GM21360 (cell line): ENCODE results near the gene ATRNL1.

Source experiments
- ATAC-seq: cut with Tn5 transposase; IDR thresholded peaks from one replicate; pipeline ENCODE4 v1.9.1; 2021; ENCODE audit warnings: mild to moderate bottlenecking, moderate library complexity; ENCODE audit not compliant: unreplicated experiment

The ATRNL1 gene

DNA sequence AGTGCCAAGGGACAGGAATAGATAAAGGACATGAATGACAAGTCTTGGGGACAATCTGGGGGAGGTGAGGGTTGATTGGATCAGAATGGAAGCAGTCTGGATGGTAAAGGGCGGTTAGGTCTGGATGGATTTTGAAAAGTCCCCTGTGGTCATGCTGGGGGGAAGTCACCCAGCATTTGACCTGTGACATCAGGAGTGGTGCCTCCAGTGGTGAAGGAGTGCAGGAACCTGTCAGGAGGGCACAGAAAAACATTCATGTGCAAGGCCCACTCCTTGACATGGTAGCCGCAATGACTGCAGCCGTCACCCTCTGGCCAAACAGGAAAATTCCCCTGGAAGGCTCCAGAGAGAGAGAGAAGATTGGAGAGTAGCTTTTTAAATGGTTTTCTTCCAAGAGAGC lies 875.1 kb downstream of the ATRNL1 start:
- ATAC-seq: no peak

DNA sequence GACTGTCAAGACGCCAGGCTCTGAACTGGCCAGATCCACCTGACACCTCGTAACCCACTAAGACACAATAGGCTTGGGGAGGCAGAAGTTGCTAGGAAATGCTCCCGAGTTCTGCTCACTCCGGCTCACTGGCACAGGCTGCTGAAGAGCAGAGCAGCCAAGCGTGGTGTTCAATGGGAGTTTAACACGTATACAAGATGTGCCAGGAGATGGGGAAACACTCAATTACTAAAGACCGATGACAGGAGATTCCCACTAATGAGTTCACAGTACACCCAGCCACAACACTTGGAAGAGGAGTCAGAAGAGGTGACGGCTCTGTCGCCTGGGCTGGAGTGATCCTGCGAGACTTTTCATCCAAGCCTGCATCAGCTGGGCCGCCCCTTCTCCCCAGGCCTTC lies 876.4 kb downstream of the ATRNL1 start:
- no peak for ATAC-seq

DNA sequence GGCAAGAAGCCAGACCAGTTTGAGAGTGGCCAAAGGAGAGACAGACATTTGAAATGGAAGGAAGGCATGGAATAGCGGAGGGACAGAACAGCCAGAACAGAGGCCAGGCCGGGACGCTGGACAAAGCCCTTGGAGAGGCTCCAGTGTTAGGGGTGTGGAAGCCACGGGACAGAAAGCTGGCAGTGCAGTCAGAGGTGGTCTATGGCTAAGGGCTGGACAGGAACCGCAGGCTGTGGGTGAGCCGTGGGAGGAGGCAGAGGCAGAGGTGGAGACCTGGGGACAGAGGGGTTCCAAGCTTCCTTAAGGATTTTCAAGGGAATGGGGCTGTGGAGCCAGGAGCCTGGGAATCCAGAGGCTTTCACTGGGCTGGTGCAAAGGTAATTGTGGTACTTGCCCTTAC lies 878.8 kb downstream of the ATRNL1 start:
- ATAC-seq: no peak

DNA sequence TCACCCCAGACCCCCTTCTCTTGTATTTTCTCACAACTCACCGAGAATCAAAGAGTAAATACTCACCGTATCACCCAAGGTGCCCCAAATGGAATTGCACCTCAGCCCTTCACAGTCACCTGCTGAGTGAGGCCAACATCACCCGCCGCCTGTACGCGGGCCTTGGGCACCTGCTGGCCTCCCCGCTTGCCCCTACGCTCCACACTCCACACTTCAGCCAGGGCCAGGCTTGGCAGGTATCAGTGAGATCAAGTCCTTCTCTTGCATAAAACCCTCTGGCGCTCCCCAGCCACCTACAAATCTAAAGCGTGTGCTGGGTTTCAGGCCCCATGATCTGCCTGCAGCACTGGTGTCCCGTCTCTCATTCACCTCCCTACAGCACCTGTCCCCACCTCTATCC lies 879.3 kb downstream of the ATRNL1 start:
- no peak for ATAC-seq

DNA sequence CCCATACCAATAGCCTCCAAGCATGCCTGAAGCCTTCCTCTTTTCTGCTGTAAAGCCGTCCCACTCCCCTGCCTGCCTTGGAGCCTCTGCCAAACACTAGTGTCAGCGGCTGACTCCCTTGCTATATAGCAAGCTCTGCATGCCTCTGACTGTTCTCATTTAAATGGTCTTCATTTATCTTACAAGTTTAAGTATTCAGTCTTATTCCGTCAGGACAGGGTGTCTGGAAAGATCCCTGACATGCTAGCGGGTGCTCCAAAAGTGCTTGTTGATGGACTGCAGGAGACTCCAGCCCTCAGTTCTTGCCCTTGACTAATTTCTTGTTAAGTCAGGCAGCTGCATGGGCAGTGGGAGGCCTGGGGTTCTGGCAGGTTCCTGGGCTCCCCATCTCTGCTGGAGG lies 881.2 kb downstream of the ATRNL1 start:
- ATAC-seq: no peak

DNA sequence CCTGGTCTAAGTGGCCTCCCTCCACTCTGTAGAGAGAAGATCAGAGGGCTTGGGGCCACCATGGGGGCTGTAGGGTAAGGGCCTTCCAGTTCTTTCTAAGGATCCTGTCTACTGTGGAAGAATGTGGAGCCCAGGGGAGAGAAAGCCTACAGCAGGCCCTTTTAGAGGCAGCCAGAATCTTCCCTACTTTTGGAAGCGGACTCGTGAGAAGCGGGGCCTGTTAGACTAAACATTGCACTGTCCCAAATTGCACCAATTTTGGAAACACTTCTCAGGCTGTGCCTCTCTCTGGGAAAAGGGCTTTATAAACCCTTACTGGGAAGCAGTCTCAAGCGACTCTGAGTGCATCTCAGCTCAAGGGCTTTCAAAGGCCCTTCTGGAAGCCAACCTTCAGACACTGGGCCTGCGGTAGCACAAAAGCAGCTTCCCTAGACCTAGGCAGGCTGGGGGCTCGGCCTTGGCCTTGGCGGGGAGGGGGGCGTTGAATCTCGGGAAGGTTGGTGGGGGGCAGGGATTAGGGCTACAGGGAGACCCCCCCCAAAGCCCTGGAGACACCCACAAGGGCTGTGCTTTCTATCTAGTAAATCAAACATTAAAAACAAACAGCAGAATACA lies 881.8 kb downstream of the ATRNL1 start:
- ATAC-seq: no peak

DNA sequence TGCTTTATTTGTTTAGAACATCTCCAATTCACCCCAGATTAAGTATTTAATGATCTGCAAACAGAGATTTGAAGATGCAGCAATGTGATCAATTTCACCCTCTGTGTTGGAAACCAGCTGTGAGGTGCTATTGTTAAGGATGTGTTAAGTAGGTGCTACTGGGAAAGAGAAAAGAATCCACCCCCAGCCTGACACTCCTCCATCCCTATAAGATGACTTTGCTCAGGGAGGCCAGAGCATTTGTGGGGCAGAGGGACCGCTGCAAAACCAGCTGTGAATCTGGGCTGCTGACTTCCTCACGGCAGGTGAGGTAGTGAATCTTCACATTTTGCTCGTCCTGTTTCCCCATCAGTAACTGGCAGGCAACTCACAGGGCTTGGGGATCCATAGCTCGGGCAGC lies 882.3 kb downstream of the ATRNL1 start:
- no peak for ATAC-seq

DNA sequence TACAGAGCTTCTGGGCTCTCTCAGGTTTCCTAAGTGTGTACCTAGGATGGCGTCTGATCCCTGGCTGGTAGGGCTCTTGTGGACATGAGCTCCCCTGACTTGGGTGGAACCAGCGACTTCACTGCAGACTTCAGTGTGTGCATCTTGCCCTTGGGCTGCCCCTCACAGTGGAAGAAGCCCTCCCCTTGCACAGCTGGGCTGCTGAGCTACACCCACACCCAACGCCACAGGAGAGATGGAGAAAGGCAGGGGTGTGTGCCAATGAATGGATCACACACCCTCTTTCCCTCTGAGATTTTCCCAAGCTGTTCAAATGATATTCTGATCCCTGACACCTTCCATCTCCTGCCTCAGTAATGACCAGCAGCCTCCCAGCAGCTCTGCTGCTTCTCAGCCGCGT lies 883.2 kb downstream of the ATRNL1 start:
- ATAC-seq: no peak

DNA sequence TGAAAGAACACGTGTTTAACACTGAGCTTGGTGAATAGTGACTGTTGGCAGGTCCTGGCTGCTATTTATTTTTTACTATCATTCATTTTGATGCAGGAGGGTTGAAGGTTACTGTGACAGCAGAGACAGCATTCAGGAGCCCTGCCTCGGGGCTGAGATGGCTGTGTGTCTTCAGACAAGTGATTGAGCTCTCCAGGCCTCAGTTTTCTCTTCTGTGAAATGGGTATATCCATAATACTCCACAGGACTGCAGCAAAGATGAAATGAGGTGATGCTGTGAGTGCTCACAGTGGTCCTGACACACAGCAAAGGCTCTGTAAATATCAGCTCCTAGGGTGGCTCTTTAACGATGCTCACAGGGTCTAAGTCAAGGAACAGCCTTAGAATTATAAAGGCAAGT lies 884.7 kb downstream of the ATRNL1 start:
- no peak for ATAC-seq

DNA sequence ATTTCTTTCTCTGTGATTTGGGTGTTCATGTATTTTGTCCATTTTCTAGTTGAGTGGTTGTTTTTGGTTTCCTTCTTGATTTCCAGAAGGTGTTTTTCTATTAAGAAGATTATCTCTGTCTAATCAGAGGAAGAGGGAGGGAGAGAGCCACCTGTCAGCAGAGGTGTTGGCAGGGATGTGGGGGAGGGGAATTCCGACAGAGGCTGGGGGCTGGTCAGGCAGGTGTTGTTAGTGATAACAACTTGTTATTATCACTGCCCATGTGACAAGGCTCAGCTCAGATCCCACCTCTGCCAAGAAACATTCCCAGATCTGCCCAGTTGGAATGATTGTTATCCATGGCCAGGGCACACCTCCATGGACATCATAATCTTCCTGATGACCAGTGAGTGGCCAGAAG lies 886.4 kb downstream of the ATRNL1 start:
- no peak for ATAC-seq

DNA sequence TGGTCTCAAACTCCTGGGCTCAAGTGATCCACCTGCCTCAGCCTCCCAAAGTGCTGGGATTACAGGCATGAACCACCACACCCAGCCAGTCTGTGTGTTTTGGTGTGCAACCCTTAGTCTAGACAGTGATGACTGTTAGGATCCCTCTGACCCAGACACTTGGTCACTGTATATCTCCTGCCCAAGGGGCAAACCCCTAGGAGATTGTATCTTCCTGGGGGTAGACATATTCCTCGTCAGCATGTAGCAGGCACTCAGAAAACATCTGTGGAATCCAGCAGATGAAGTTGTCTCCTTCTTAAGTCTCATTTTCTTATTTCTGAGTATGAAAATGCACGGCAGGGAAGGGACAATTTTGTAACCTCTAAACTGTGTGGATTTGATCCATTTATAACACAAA lies 887.3 kb downstream of the ATRNL1 start:
- no peak for ATAC-seq

DNA sequence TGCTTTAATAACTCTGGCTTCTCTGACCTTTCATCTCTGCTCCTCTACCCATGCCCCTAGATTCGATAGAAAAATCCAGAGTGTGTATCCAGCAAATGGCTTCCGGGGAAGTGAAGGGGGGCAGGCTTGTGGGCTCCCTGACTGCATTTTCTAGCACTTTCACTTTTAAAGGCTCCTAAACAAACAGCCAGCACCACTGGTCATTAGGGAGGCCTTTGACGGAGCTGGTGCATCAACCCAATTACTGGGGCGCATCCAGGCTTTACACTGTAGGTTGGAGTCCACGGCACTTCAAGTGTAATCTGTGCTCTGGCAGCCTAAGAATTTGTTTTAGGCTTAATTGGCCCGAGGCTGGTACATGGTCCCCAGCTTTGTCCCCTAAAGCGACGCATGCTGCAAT lies 887.9 kb downstream of the ATRNL1 start:
- ATAC-seq: no peak

DNA sequence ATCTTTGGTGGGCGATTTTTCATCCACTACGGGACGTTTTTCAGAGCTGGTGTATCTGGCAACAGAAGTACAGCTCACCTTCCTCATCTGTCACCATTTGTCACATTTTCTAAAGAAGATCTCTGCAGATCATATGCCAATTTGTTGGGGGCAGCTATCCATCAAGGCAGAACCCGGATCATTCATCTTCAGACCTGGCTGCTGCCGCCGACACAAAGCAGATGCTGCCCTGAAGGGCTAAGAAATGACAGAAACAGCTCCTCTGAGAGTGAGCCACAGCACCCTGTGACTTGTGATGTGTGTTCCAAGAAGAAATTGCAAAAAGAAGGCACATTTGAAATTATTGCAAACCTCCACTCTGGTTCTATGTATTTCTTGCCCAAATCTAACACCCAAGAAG lies 888.9 kb downstream of the ATRNL1 start:
- no peak for ATAC-seq

DNA sequence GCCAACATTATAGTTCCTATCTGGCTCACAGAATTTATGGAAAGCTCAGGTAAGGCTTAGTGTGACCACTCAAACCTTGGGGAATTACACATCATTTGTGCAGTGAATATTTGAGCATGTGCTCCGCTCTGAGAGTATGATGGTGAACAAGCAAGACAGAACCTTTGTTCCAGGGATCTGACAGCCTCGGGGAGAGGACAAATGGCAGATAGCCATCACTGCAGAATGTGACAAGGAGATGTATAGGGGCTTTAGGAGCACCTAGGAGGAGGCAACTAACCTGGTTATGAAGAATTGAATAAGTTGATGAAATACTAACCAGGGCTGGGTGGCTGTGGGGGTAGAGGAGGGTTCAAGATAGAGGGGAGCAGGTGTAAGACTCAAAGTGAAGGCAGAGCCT lies 889.4 kb downstream of the ATRNL1 start:
- no peak for ATAC-seq

DNA sequence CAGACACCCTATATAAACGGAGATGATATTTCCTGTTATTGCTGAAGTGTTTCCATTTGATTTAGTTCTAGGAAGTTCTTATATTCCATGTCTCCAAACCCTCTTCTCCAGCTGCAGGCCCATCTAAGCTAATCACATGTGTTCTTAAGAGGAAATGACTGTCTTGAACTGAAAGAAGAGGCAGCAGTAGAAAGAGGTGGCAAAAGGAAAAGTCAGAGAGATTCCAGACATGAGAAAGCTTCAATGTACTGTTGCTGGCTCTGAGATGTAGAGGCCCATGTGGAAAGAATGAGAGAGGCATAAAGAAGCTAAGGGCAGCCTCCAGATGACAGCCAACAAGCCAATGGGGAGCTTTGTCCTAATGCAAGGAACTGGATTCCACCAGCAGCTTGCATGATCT lies 892.6 kb downstream of the ATRNL1 start:
- no peak for ATAC-seq

DNA sequence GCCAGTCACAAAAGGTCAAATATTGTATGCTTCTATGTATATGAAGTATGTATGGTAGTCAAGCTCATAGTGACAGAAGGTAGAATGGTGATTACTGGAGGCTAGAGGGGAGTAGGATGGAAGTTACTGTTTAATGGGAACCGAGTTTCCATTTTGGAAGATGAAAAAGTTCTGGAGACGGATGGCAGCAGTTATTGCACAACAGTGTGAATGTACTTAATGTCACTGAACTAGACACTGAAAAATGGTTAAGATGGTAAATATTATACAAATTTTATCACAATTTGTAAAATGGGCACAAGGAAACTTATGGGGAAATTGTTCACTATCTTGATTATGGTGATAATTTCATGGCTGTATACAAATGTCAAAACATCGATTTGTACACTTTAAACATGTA lies 895.2 kb downstream of the ATRNL1 start:
- ATAC-seq: no peak

DNA sequence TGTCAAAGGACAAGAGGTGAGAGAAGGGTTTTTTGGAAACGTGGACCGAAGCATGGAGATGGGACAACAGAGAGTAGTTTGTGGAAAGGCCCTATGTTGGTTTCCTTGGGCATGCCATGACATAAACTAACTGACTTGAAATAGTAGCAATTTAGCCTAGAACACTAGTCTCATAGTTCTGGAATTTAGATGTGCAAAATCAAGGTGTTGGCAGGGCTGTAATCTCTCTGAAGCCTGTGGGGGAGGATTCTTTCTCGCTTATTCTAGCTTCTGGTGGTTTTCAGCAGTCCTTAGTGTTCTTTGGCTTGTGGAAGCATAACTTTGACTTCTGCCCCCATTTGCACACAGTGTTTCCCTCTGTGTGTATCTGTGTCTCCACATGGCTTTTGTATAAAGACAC lies 896.5 kb downstream of the ATRNL1 start:
- ATAC-seq: no peak

DNA sequence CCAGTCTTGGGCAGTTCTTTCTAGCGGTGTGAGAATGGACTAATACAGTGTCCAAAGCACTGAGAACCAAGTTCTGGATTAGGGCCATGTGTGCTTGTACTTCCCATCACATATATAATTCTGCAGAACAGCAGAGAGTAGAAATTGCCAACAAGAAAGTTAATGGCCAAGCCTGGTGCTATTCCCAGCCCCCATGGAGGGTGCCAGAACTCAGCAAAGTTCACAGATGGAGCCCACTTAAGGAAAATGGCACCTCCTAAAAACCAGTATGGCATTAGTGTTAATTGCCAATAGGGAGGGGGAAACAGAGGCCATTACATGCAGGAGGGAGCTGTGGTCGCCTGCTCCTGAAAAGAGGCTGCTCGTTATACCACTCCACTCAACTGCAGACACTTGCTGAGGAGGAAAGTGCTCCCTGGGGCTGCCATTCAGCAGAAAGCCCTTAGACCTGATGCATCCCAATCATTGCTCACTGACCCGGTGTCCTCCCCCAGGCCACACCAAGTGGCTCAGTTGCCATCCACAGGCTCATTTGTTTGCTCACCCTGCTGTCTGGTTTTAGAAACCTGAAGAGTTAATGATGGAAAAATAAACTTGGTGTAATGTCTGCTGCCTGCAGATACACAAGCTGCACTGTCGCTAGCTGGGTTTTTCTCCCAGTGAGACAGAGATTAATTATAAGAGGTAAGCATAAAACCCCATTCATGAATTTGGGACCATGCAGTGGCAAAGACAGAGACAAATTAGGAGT lies 899.2 kb downstream of the ATRNL1 start:
- no peak for ATAC-seq

DNA sequence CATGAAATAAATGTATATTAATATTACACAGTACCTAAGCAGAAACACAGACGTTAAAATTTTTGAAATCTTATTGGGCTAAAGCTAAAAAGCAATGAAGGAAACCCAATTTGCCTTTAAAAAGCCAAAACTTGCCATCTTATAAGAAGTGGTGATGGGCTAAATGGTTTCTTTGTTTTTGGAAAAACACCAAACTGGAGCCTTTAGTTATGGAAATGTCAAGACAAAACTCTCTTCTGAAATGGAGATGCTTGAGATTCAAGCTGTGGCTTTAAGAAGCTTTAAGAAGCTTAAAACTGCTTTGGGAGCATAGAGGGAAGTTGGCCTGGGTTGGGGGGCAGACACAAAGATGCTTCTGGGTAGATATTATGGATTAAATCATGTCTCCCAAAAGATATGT lies 902.9 kb downstream of the ATRNL1 start:
- ATAC-seq: no peak

DNA sequence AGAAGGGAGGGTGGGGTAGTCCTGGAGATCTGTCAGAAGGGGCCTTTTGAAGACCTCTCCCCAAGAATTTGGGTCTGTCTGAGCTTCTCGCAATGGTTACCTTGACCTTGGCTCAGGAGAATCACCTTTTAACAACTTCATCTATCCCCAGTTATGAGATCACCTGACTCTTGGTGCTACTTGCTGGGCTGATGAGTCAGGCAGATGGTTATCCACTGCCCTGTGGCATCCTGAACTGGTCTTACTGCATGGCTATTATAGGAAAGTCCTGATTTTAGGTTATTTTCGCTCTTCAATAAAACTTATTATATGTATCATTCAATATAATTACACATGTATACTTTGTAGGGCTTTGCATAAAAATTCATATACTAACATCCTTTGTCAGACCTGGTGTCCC lies 905.1 kb downstream of the ATRNL1 start:
- ATAC-seq: no peak
